H1 (cell line): ENCODE measurements around the gene KCNT1. TPM values are rescaled to one million over a fixed set of nuclear protein-coding genes. Genes with fewer than 3 reads are reported as not detected.

Experiments
- BCL11A ChIP-seq, 2 experiments: IDR thresholded peaks; one replicate each; pipeline ENCODE4 v1.6.1; 2011; ENCODE audit warnings: low read depth in 2 of 2, low read length in 2 of 2, mild to moderate bottlenecking in 2 of 2
- BRCA1 ChIP-seq: IDR thresholded peaks from 2 replicates; pipeline ENCODE4 v1.6.1; 2012; ENCODE audit warnings: low read depth, low read length, improper control_type of control experiment
- CHD2 ChIP-seq: IDR thresholded peaks from 2 replicates; pipeline ENCODE4 v1.6.1; 2012; ENCODE audit warnings: low read length, improper control_type of control experiment
- HDAC2 ChIP-seq, 2 experiments: fragments of 300-600 bp in 1 of 2; sonication (generic) in 1 of 2; IDR thresholded peaks; 2 replicates each; pipeline ENCODE4 v1.6.1; 2011 to 2012; ENCODE audit warnings: low read depth in 2 of 2, low read length in 2 of 2, mild to moderate bottlenecking in 2 of 2, moderate library complexity in 2 of 2, borderline replicate concordance in 1 of 2, inconsistent platforms in 1 of 2
- KDM5A ChIP-seq: fragments of 200-600 bp; IDR thresholded peaks from 2 replicates; pipeline ENCODE4 v1.7.1; 2012; ENCODE audit warnings: mild to moderate bottlenecking, low read length, inconsistent platforms, mixed read lengths
- POLR2A ChIP-seq, 2 experiments: IDR thresholded peaks; 1 replicate in 1 of 2; 2 replicates in 1 of 2; pipeline ENCODE4 v1.6.1; 2011; ENCODE audit warnings: low read depth in 2 of 2, low read length in 2 of 2, mild to moderate bottlenecking in 2 of 2; ENCODE audit errors: control extremely low read depth in 1 of 2
- TAF7 ChIP-seq: optimal IDR thresholded peaks from 2 replicates; pipeline ENCODE3; 2011; ENCODE audit warnings: low read depth, mild to moderate bottlenecking, inconsistent platforms, low read length, moderate library complexity, borderline replicate concordance
- polyA plus RNA-seq, 7 experiments: library from polyadenylated mRNA; depleted of rRNA in 3 of 7; stranded (reverse) in 5 of 7; unstranded in 2 of 7; fragments of >200 nt in 5 of 7; fragments of 200-250 nt in 2 of 7; gene quantifications; 1 replicate in 5 of 7; 2 replicates in 1 of 7; 4 replicates in 1 of 7; pipeline versions ENCODE4 v1.2.1 to v1.2.3, GENCODE V29; 2011 to 2013; ENCODE audit warnings: missing spikeins in 2 of 7, mixed read lengths in 2 of 7
- total RNA-seq: library from RNA; stranded (reverse); fragmentation: NEBNext Ultra II Directional; extraction: Animal tissue kit (Norgen Biotek cat#: 25700); gene quantifications from 2 replicates; pipeline ENCODE4 v1.2.1, GENCODE V29; 2021
- TF ChIP-seq, protein P1 (sequence below): IDR thresholded peaks from 2 replicates; pipeline ENCODE4 v1.6.1; 2012; ENCODE audit warnings: inconsistent platforms

The KCNT1 gene
- total and polyA plus RNA-seq, 2 of the 8 experiments (the other 6 are each of a cell fraction or from before 2014, with no cell fraction given): 0.13 to 0.20 TPM

DNA sequence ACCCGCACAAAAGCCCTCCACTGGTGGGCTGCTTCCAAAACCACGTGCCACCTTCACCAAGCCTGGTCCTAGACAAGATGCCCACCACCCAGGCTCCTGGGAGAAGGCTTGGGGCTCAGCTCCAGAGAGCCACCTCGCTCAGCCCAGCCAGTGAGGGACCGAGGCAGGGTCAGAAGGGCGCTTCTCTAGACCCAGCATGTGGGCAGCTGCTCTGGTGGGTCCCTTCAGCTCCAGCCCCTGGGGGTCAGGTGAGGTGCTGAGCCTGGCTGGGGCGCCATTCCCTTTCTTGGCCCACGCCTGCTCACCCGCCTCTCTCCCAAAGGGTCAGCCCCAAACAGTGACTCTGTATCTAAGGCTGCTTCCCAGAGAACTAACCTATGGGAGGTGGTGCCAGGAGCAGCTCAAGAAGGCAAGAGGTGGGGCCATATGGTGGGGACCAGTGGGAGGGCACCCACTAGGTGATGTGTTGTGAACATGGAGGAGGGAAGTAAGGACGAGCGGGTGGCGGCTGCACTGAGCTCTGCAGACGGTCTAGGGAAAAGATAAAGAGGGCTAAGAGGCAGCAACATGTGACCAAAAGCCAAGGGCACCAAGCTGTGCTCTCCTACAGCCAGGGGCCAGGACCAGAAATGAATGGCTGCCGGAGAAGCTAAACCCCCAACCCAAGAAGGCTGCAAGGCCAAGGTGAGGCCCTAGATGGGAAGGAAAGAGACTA is 126.0 kb downstream of the KCNT1 start (continued):
- TF ChIP-seq HDAC2 (IDR thresholded peaks at IDR 0.05; ENCODE audit: borderline replicate concordance in 1 of 2, low read depth in 2 of 2, low read length in 2 of 2) (no peak), POLR2A (IDR thresholded peaks at IDR 0.05; ENCODE audit: control extremely low read depth in 1 of 2, low read depth in 2 of 2, low read length in 2 of 2) (no peak), KDM5A (no peak), CHD2 (no peak), BRCA1 (no peak), TAF7 (no peak), BCL11A (IDR thresholded peaks at IDR 0.05; ENCODE audit: low read depth in 2 of 2, low read length in 2 of 2) (no peak)
- TF ChIP-seq, protein P1, sequence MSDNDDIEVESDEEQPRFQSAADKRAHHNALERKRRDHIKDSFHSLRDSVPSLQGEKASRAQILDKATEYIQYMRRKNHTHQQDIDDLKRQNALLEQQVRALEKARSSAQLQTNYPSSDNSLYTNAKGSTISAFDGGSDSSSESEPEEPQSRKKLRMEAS: no peak
